Tibial artery (tissue), 4 donors: ENCODE measurements around the gene LIFR.

Experiments used
- DNase-seq, 2 donors: peaks; one replicate each; pipeline ENCODE4 v3.0.0-alpha.2; 2019
- H3K27ac ChIP-seq, 2 donors: fragments of 200-600 bp; sonication (generic) in 1 of 2; 1 replicate in 1 of 2; 2 replicates in 1 of 2; pipeline ENCODE4 v1.5.1; 2018 to 2019; ENCODE audit warnings: mild to moderate bottlenecking in 1 of 2
- H3K27me3 ChIP-seq, 2 donors: fragments of 200-600 bp; sonication (generic) in 1 of 2; one replicate each; pipeline versions ENCODE4 v1.5.1 to v1.6.0; 2016 to 2019
- H3K36me3 ChIP-seq, 3 donors: fragments of 200-600 bp; sonication (generic) in 2 of 3; one replicate each; pipeline ENCODE4 v1.5.1; 2016 to 2019; ENCODE audit warnings: mild to moderate bottlenecking in 2 of 3
- H3K4me1 ChIP-seq, 4 donors: fragments of 200-600 bp; sonication (generic) in 2 of 4; 1 replicate in 3 of 4; 2 replicates in 1 of 4; pipeline ENCODE4 v1.5.1; 2016 to 2019
- H3K4me3 ChIP-seq, 2 donors: fragments of 200-600 bp; sonication (generic) in 1 of 2; 1 replicate in 1 of 2; 2 replicates in 1 of 2; pipeline ENCODE4 v1.5.1; 2018 to 2019; ENCODE audit warnings: mild to moderate bottlenecking in 2 of 2
- H3K9me3 ChIP-seq, 3 donors: fragments of 200-600 bp; sonication (generic) in 1 of 3; one replicate each; pipeline ENCODE4 v1.5.1; 2016 to 2019
- CTCF ChIP-seq, 2 experiments: fragments of 200-600 bp in 1 of 2; fragments of 450-650 bp in 1 of 2; IDR thresholded peaks; one replicate each; pipeline ENCODE4 v1.5.1; 2017 to 2019; ENCODE audit warnings: antibody characterized with exemption in 2 of 2, mild to moderate bottlenecking in 1 of 2, moderate library complexity in 1 of 2
- intact Hi-C: fragments of 100-400 bp; cut with DNase I; formaldehyde crosslinking; loops from one replicate; pipeline ENCODE4 v1.15.0; 2023; ENCODE audit warnings: low total_unique reads

Gene LIFR

GRCh38 chr5:38494763-38495162, 61.7 kb downstream of the LIFR start:
- no peak for DNase-seq
- intact Hi-C loops = no loop called here
- Histone ChIP-seq H3K27ac (no peak overlapping the region), H3K27me3 (no peaks in the 10 kb centered on the region), H3K9me3 (no peaks in the 10 kb centered on the region), H3K4me3 (no peak overlapping the region), H3K36me3 (peaks cover 29 to 74% (median 55%) of the 10 kb centered on the region in 3 donors), H3K4me1 (no peaks in the 10 kb centered on the region)
- no peak for TF ChIP-seq CTCF (IDR thresholded peaks at IDR 0.05)

GRCh38 chr5:38494175-38494574, 62.3 kb downstream of the LIFR start:
- Histone ChIP-seq H3K4me3 (no peak overlapping the region), H3K27me3 (no peaks in the 10 kb centered on the region), H3K4me1 (no peaks in the 10 kb centered on the region), H3K27ac (no peak overlapping the region), H3K36me3 (peaks cover 29 to 68% (median 55%) of the 10 kb centered on the region in 3 donors), H3K9me3 (no peaks in the 10 kb centered on the region)
- intact Hi-C loops = no loop called here
- TF ChIP-seq CTCF (IDR thresholded peaks at IDR 0.05) = no peak
- DNase-seq = no peak

GRCh38 chr5:38483805-38484398, 72.5 kb downstream of the LIFR start:
- Histone ChIP-seq H3K36me3 (peaks cover 56 to 85% (median 67%) of the 10 kb centered on the region in 3 donors), H3K9me3 (no peaks in the 10 kb centered on the region), H3K27ac (no peak overlapping the region), H3K27me3 (no peaks in the 10 kb centered on the region), H3K4me3 (no peak overlapping the region), H3K4me1 (no peaks in the 10 kb centered on the region)
- DNase-seq = no peak
- no peak for TF ChIP-seq CTCF (IDR thresholded peaks at IDR 0.05)
- intact Hi-C loops = no loop called here

GRCh38 chr5:38479315-38479904, 77.0 kb downstream of the LIFR start:
- peaks cover 30 to 41% (median 31%) of the 10 kb centered on the region in 3 donors for H3K36me3 ChIP-seq
- no peak for DNase-seq
- no peaks in the 10 kb centered on the region for H3K9me3 ChIP-seq
- no peaks in the 10 kb centered on the region for H3K27me3 ChIP-seq
- intact Hi-C loops = no loop called here
- no peak for TF ChIP-seq CTCF (IDR thresholded peaks at IDR 0.05)
- H3K27ac ChIP-seq = no peak overlapping the region
- no peak overlapping the region for H3K4me3 ChIP-seq
- H3K4me1 ChIP-seq = no peaks in the 10 kb centered on the region

GRCh38 chr5:38478878-38479277, 77.6 kb downstream of the LIFR start:
- H3K27ac ChIP-seq = no peak overlapping the region
- DNase-seq = no peak
- no peak for TF ChIP-seq CTCF (IDR thresholded peaks at IDR 0.05)
- H3K4me3 ChIP-seq = no peak overlapping the region
- no peaks in the 10 kb centered on the region for H3K9me3 ChIP-seq
- H3K36me3 ChIP-seq = peaks cover 26 to 37% (median 28%) of the 10 kb centered on the region in 3 donors
- H3K4me1 ChIP-seq = no peaks in the 10 kb centered on the region
- intact Hi-C loops = no loop called here
- no peaks in the 10 kb centered on the region for H3K27me3 ChIP-seq
